Psoas muscle (tissue), 8 donors: ENCODE data around the gene OR56A5. TPM values are rescaled to one million over a fixed set of nuclear protein-coding genes. Genes with fewer than 3 reads are reported as not detected.

Experiments used
- ATAC-seq, 4 donors: fragments of 200-7000 bp; cut with Tn5 transposase; one replicate each; pipeline ENCODE4 v1.9.1; 2020; ENCODE audit warnings: moderate library complexity in 3 of 4, mild to moderate bottlenecking in 2 of 4
- DNase-seq, 2 donors: peaks; one replicate each; pipeline ENCODE4 v3.0.0-alpha.2; 2020
- H3K27ac ChIP-seq: fragments of 200-600 bp; one replicate; pipeline ENCODE4 v1.8.0; 2022
- H3K27me3 ChIP-seq, 3 donors: fragments of 200-600 bp in 1 of 3; one replicate each; pipeline versions ENCODE4 v1.6.1 to v1.8.0; 2013 to 2022; ENCODE audit warnings: low read length in 2 of 3, mild to moderate bottlenecking in 2 of 3, moderate library complexity in 1 of 3; ENCODE audit not compliant: insufficient read depth in 3 of 3
- H3K36me3 ChIP-seq, 2 donors: fragments of 200-600 bp in 1 of 2; one replicate each; pipeline versions ENCODE4 v1.6.1 to v1.8.0; 2013 to 2022; ENCODE audit warnings: low read depth in 1 of 2, mild to moderate bottlenecking in 1 of 2, moderate library complexity in 1 of 2; ENCODE audit not compliant: insufficient read depth in 1 of 2
- H3K4me1 ChIP-seq: fragments of 200-600 bp; one replicate; pipeline ENCODE4 v1.8.0; 2022
- H3K4me3 ChIP-seq: fragments of 200-600 bp; one replicate; pipeline ENCODE4 v1.8.0; 2022; ENCODE audit warnings: mild to moderate bottlenecking
- H3K9me3 ChIP-seq: fragments of 200-600 bp; one replicate; pipeline ENCODE4 v1.8.0; 2022
- WGBS, 3 donors: extraction: QIAGEN DNeasy Blood & Tissue Kit; methylation state at CpG; one replicate each; pipeline versions ENCODE4 v1.1.6 to v1.1.7; 2013; 5-methylcytosine and 5-hydroxymethylcytosine counted together
- intact Hi-C, 2 donors: fragments of 100-400 bp; cut with DNase I; formaldehyde crosslinking; loops; one replicate each; pipeline versions ENCODE4 v1.11.0 to v1.14.2; 2022
- polyA plus RNA-seq, 3 donors: library from polyadenylated mRNA; stranded (reverse); fragments of 200-250 nt; gene quantifications; one replicate each; pipeline ENCODE4 v1.2.3, GENCODE V29; 2013
- total RNA-seq, 4 donors: library from RNA; stranded (reverse); fragmentation: NEBNext Ultra II Directional in 2 of 4; extraction: Animal tissue kit (Norgen Biotek cat#: 25700) in 2 of 4; gene quantifications; one replicate each; pipeline versions ENCODE4 v1.2.1 to v1.2.4, GENCODE V29; 2021 to 2023
- TF ChIP-seq, protein P1 (sequence below): fragments of 200-600 bp; IDR thresholded peaks from one replicate; pipeline ENCODE4 v1.8.0; 2022; ENCODE audit warnings: antibody characterized with exemption
- donor health status: healthy with polysubstance abuse.
- donor health status: DM: no; HTN: no; CAD: no; lungs with moderate emphysema.
- donor health status: Bipolar disorder and iron deficiency.
- donor health status: healthy.
- donor health status: DM: yes; HTN: yes; CAD: no.
- donor health status: DM: no; HTN: no; CAD: no.
- donor health status: DM: no; HTN: no; CAD: no.
- donor health status: DM: yes; HTN: yes; CAD: no.

OR56A5 gene
- total and polyA plus RNA-seq, 7 donors, result not detected

DNA sequence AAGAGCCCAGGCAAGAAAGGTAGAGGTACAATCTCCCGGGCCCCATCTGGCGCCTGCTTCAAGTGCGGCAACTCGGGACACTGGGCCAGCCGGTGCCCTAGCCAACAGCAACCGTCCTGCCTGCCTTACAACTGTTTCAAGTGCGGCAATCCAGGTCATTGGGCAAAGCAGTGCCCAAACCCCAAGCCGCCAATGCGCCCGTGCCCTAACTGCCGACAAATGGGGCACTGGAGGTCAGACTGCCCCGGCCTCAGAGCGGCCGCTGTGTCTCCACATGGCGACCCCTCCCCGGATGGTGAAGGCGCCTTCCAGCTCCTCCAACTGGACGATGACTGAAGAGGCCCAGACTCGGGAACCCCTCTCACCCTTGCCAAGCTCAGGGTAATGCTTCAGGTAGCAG, 37.7 kb downstream of the OR56A5 start:
- no peaks in the 10 kb centered on the region for H3K27me3 ChIP-seq
- no peak overlapping the region for H3K27ac ChIP-seq
- WGBS, 3 donors, result 85 to 91% (median 91%) methylated on average over 19 of the region's 19 CpGs
- TF ChIP-seq, protein P1, sequence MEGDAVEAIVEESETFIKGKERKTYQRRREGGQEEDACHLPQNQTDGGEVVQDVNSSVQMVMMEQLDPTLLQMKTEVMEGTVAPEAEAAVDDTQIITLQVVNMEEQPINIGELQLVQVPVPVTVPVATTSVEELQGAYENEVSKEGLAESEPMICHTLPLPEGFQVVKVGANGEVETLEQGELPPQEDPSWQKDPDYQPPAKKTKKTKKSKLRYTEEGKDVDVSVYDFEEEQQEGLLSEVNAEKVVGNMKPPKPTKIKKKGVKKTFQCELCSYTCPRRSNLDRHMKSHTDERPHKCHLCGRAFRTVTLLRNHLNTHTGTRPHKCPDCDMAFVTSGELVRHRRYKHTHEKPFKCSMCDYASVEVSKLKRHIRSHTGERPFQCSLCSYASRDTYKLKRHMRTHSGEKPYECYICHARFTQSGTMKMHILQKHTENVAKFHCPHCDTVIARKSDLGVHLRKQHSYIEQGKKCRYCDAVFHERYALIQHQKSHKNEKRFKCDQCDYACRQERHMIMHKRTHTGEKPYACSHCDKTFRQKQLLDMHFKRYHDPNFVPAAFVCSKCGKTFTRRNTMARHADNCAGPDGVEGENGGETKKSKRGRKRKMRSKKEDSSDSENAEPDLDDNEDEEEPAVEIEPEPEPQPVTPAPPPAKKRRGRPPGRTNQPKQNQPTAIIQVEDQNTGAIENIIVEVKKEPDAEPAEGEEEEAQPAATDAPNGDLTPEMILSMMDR, result no peak
- intact Hi-C loops, result no loop called here
- no peak for DNase-seq
- H3K4me3 ChIP-seq, result no peak overlapping the region
- no peak for ATAC-seq
- H3K9me3 ChIP-seq, result no peaks in the 10 kb centered on the region
- no peaks in the 10 kb centered on the region for H3K4me1 ChIP-seq
- H3K36me3 ChIP-seq, result no peaks in the 10 kb centered on the region

DNA sequence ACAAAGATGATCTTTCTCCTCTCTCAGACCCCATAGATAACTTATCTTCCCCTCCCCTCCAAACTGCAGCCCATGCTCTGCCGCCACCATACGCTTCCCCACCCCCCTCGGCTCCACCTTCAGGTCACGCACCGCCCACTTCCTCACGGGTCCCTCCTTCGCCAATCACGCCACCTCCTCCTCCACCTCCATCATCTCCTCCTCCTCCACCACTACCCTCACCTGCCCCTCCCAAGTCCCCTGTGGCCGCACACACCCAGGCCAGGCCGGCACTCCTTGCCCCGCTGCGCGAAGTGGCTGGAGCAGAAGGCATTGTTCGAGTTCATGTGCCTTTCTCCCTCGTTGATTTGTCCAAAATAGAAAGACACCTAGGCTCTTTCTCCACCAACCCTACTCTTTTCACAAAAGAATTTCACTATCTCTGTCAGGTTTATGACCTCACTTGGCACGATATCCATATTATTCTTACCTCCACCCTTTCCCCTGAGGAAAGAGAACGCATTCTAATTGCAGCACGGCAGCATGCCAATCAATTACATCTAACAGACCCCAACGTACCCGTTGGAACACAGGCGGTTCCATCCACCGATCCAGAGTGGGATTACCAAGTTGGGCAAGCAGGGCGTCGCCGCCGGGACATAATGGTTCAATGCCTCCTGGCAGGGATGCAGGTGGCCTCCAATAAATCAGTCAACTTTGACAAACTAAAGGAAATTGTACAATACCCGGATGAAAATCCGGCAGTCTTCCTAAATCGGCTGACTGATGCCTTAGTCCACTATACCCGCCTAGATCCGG, 38.5 kb downstream of the OR56A5 start:
- ATAC-seq (no peak), DNase-seq (no peak)
- Histone ChIP-seq H3K4me1 (no peaks in the 10 kb centered on the region), H3K36me3 (no peaks in the 10 kb centered on the region), H3K9me3 (no peaks in the 10 kb centered on the region), H3K27me3 (no peaks in the 10 kb centered on the region), H3K4me3 (no peak overlapping the region), H3K27ac (no peak overlapping the region)
- TF ChIP-seq, protein P1, result no peak
- intact Hi-C loops, result no loop called here
- 87 to 91% (median 90%) methylated on average over 31 of the region's 31 CpGs for WGBS, 3 donors

GRCh38 chr11:5928811-5929210, 39.5 kb downstream of the OR56A5 start:
- 83 to 86% (median 84%) methylated on average over 15 of the region's 15 CpGs for WGBS, 3 donors
- Histone ChIP-seq H3K36me3 (no peaks in the 10 kb centered on the region), H3K27me3 (no peaks in the 10 kb centered on the region), H3K4me3 (no peak overlapping the region), H3K4me1 (no peaks in the 10 kb centered on the region), H3K27ac (no peak overlapping the region), H3K9me3 (no peaks in the 10 kb centered on the region)
- ATAC-seq (no peak), DNase-seq (no peak)
- intact Hi-C loops, result no loop called here
- TF ChIP-seq, protein P1, result no peak

DNA sequence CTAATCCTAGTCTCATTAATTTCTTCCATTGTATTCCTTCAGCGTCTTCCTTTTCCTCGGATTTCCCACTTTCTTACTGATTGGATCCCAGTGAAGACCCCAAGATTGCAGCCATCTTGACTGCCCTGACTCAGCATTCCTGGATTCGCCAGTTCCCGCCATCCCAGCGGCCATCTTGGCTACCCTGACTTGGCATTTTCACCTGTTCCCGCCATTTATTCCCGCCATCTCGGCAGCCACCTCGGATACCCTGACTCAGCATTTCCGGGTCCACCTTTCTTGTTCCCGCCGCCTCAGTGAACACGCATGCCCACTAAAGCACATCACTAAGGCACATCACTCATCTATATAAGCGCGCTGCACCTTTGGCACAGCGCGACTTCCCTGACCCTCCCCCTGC, 40.0 kb downstream of the OR56A5 start:
- ATAC-seq (no peak), DNase-seq (no peak)
- H3K36me3 ChIP-seq, result no peaks in the 10 kb centered on the region
- TF ChIP-seq, protein P1, result no peak
- no peaks in the 10 kb centered on the region for H3K4me1 ChIP-seq
- 94 to 96% (median 96%) methylated on average over 17 of the region's 17 CpGs for WGBS, 3 donors
- no peaks in the 10 kb centered on the region for H3K9me3 ChIP-seq
- no peaks in the 10 kb centered on the region for H3K27me3 ChIP-seq
- intact Hi-C loops, result no loop called here
- no peak overlapping the region for H3K27ac ChIP-seq
- H3K4me3 ChIP-seq, result no peak overlapping the region

GRCh38 chr11:5923794-5924193, 44.5 kb downstream of the OR56A5 start:
- DNase-seq, result no peak
- TF ChIP-seq, protein P1, result no peak
- no peak overlapping the region for H3K27ac ChIP-seq
- no peaks in the 10 kb centered on the region for H3K27me3 ChIP-seq
- no peak for ATAC-seq
- no peaks in the 10 kb centered on the region for H3K9me3 ChIP-seq
- H3K36me3 ChIP-seq, result no peaks in the 10 kb centered on the region
- H3K4me1 ChIP-seq, result no peaks in the 10 kb centered on the region
- H3K4me3 ChIP-seq, result no peak overlapping the region
- intact Hi-C loops, result no loop called here
